ENCODE results near the gene RAB3B. TPM values are rescaled to one million over a fixed set of nuclear protein-coding genes. Genes with fewer than 3 reads are reported as not detected.

Gene RAB3B
- total and polyA plus RNA-seq, 9 of the 15 experiments (the other 6 are each of a cell fraction or from before 2014, with no cell fraction given): 0.07 to 0.47 (median 0.27) TPM

DNA sequence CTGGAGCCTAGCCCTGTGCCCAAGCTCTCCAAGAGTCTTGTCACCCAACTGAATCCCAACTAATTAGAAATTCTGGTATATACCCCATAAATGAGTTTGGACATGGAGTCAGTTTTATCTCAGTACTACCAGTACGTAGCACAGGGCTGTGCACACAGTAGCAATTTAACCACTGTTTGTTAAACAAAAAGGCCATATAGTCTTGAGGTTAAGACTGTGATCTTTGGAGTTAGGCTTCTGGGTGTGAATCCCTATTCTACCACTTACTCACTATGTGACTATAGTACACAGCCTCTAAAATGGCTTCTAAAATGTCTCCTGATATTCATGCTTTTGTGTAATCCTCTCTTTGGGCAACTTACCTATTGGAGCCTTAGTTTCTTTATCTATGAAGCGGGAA lies 48.2 kb downstream of the RAB3B start:
- H3K4me1 ChIP-seq (replicated peaks in 1 of 2; ENCODE audit: control insufficient read depth in 2 of 2, insufficient read depth in 2 of 2, low read length in 2 of 2): no peaks in the 10 kb centered on the region
- no peaks in the 10 kb centered on the region for H3K36me3 ChIP-seq (ENCODE audit: control insufficient read depth, insufficient read depth, low read length)
- H3K9me3 ChIP-seq (replicated peaks; ENCODE audit: control insufficient read depth, insufficient read depth, low read depth, low read length): no peaks in the 10 kb centered on the region
- H4K20me1 ChIP-seq (replicated peaks; ENCODE audit: control insufficient read depth, insufficient read depth, low read length): no peaks in the 10 kb centered on the region
- CTCF ChIA-PET (ENCODE audit: low intra/inter-chr PET ratio): no interaction called here
- WGBS (ENCODE audit: insufficient coverage, low coverage, missing lambda C conversion rate): 17% methylated on average over 2 of the region's 2 CpGs
- POLR2A ChIA-PET: interaction anchor here (0.8 to 1.6 kb wide), 7 partner anchors 10 to 45 kb away, joined by 3 to 5 read pairs (median 4); no protein-coding TSS in a partner anchor
- DNase-seq (ENCODE audit: extremely low read depth in 1 of 4, low spot score in 3 of 4): no peak
- no peaks in the 10 kb centered on the region for H3K27me3 ChIP-seq (ENCODE audit: control insufficient read depth in 2 of 2, insufficient read depth in 2 of 2, low read length in 2 of 2)
- H3K4me3 ChIP-seq: no peak overlapping the region
- in situ Hi-C loops (cut with MboI): no loop called here
- no TSS peak for BruUV-seq (replicated peaks)
- no peaks in the 10 kb centered on the region for H3K79me2 ChIP-seq (ENCODE audit: control insufficient read depth, insufficient read depth, low read length)
- H3K27ac ChIP-seq (ENCODE audit: extremely low read depth, low read depth, low read length): no peak overlapping the region
- no peak overlapping the region for H2AFZ ChIP-seq (ENCODE audit: low read depth, low read length)
- no peak for FAIRE-seq
- intact Hi-C loops (cut with micrococcal nuclease): no loop called here
- no peak overlapping the region for H3K4me2 ChIP-seq (ENCODE audit: insufficient read depth, low read length)
- H3K9me1 ChIP-seq (ENCODE audit: control insufficient read depth, insufficient read depth, low read length): no peaks in the 10 kb centered on the region
- ATAC-seq: no peak
- H3K9ac ChIP-seq (ENCODE audit: insufficient read depth in 1 of 2, low read depth in 2 of 2, low read length in 2 of 2): no peak overlapping the region
- no peak for TF ChIP-seq GTF2E2 (tag; IDR thresholded peaks at IDR 0.05)
- no peak for TF ChIP-seq ZNF133 (CRISPR knock-in tag; IDR thresholded peaks at IDR 0.05)
- TF ChIP-seq ZNF655 (CRISPR knock-in tag; IDR thresholded peaks at IDR 0.05): no peak
- no peak for TF ChIP-seq E2F4 (CRISPR knock-in tag; IDR thresholded peaks at IDR 0.05; ENCODE audit: low read depth)
- no peak for TF ChIP-seq PRPF4 (IDR thresholded peaks at IDR 0.05; ENCODE audit: insufficient read depth, low read depth, low read length, poor library complexity, severe bottlenecking)
- no peak for TF ChIP-seq TAL1 (IDR thresholded peaks at IDR 0.05)
- TF ChIP-seq ELF2 (CRISPR knock-in tag; IDR thresholded peaks at IDR 0.05): no peak
- no peak for TF ChIP-seq HIVEP1 (CRISPR knock-in tag; IDR thresholded peaks at IDR 0.05)
- no peak for TF ChIP-seq E2F8 (IDR thresholded peaks at IDR 0.05; ENCODE audit: low read depth, partially characterized antibody)
- no peak for TF ChIP-seq FOXJ3 (CRISPR knock-in tag; IDR thresholded peaks at IDR 0.05)
- TF ChIP-seq NEUROD1 (IDR thresholded peaks at IDR 0.05; ENCODE audit: borderline replicate concordance, low read depth, low read length, partially characterized antibody): no peak
- TF ChIP-seq ASH1L (IDR thresholded peaks at IDR 0.05; ENCODE audit: borderline replicate concordance, low read depth, partially characterized antibody): no peak
- no peak for TF ChIP-seq ZNF143 (CRISPR knock-in tag; IDR thresholded peaks at IDR 0.05)
- TF ChIP-seq RNF2 (IDR thresholded peaks at IDR 0.05): no peak
- no peak for TF ChIP-seq ZNF431 (CRISPR knock-in tag; IDR thresholded peaks at IDR 0.05)
- no peak for TF ChIP-seq ZNF253 (CRISPR knock-in tag; conservative IDR thresholded peaks at IDR 0.05)
- TF ChIP-seq ZNF124 (CRISPR knock-in tag; IDR thresholded peaks at IDR 0.05): no peak
